Measurements from ENCODE around the gene COLEC12. TPM values are rescaled to one million over a fixed set of nuclear protein-coding genes. Genes with fewer than 3 reads are reported as not detected.

COLEC12 gene
- total and polyA plus RNA-seq, 2 donors (not counting 3 experiments of a cell fraction or from before 2014, with no cell fraction given) = 8.0 to 17.1 TPM

DNA sequence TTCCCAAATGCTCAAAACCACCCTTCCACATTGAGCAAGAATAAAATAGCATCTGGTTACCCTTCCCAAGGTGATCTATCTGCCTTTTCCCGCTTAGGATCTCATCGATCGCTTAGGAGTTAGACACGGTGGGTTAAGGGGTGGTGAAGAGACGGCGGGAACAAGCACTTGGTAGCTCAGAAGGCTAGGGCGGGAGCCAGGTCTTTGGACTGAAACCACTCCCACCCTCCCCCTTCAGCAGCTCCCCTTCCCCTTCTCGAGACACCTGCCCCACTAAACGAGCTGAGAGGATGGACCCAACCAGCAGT lies 233.2 kb downstream of the COLEC12 start:
- CTCF ChIA-PET = interaction anchor here (0.9 to 1.9 kb wide), 6 partner anchors 49 to 565 kb away, joined by 3 to 8 read pairs (median 4); partner anchors contain the start of genes ENOSF1 and TYMS
- H3K9ac ChIP-seq (replicated peaks; ENCODE audit: extremely low read depth, insufficient read depth, low read length) = peak overlapping the region; percentile 99
- no peak for FAIRE-seq
- H2AFZ ChIP-seq (ENCODE audit: low read depth, low read length) = peak overlapping the region; percentile 97
- peaks cover 4 to 5% of the 10 kb centered on the region in 2 experiments for H3K36me3 ChIP-seq (ENCODE audit: control insufficient read depth in 2 of 2, extremely low read depth in 1 of 2, insufficient read depth in 2 of 2, low read length in 2 of 2)
- no peak for DNase-seq (ENCODE audit: low read depth, low spot score)
- peak overlapping the region; percentile 97 for H3K27ac ChIP-seq (ENCODE audit: insufficient read depth, low read depth, low read length)
- POLR2A ChIA-PET = interaction anchor here (1.0 to 1.5 kb wide), 3 partner anchors 15 to 349 kb away, joined by 3 to 4 read pairs (median 3); no protein-coding TSS in a partner anchor
- intact Hi-C loops (cut with micrococcal nuclease) (loop anchor here (5.0 kb wide), 1 partner anchor 250 kb away; no protein-coding TSS in a partner anchor), dilution Hi-C loops (cut with MboI; ENCODE audit: extremely low pct_ligation_motif_present, low sequenced_read_pairs) (no loop called here)
- peak overlapping the region; percentile 95 for H3K4me2 ChIP-seq (ENCODE audit: insufficient read depth, low read length)
- H3K4me3 ChIP-seq (replicated peaks in 1 of 3; ENCODE audit: insufficient read depth in 1 of 3, low read depth in 1 of 3, low read length in 3 of 3) = peak overlapping the region; percentile 71 to 92 (median 83)
- no peaks in the 10 kb centered on the region for H3K27me3 ChIP-seq (ENCODE audit: control insufficient read depth in 2 of 2, insufficient read depth in 2 of 2, low read length in 2 of 2)
- BruUV-seq (replicated peaks) = no TSS peak
- H3K9me3 ChIP-seq (replicated peaks; ENCODE audit: control insufficient read depth, insufficient read depth, low read length) = no peaks in the 10 kb centered on the region
- H4K20me1 ChIP-seq (replicated peaks; ENCODE audit: control insufficient read depth, extremely low read depth, insufficient read depth, low read length) = no peaks in the 10 kb centered on the region
- H3K9me1 ChIP-seq (replicated peaks; ENCODE audit: control insufficient read depth, extremely low read depth, insufficient read depth, low read length) = no peaks in the 10 kb centered on the region
- H3K79me2 ChIP-seq (ENCODE audit: control insufficient read depth, insufficient read depth, low read length) = peaks cover 21% of the 10 kb centered on the region
- TF ChIP-seq POLR2AphosphoS5 (IDR thresholded peaks at IDR 0.05; ENCODE audit: insufficient read depth, low read depth, low read length) (no peak), EZH2 (IDR thresholded peaks at IDR 0.05; ENCODE audit: borderline replicate concordance, low read depth, low read length, severe bottlenecking) (no peak), MAX (IDR thresholded peaks at IDR 0.05; ENCODE audit: insufficient read depth, insufficient read length) (no peak), CTCF (IDR thresholded peaks at IDR 0.05; ENCODE audit: extremely low read depth in 1 of 2, insufficient read depth in 1 of 2, low read depth in 1 of 2, low read length in 2 of 2) (no peak), GATA2 (IDR thresholded peaks at IDR 0.05; ENCODE audit: insufficient read depth, insufficient read length, low read depth, low read length) (no peak), JUN (IDR thresholded peaks at IDR 0.05; ENCODE audit: borderline replicate concordance, insufficient read depth, insufficient read length, low read depth) (no peak), FOS (IDR thresholded peaks at IDR 0.05; ENCODE audit: borderline replicate concordance, insufficient read depth, low read length) (no peak), MYC (IDR thresholded peaks at IDR 0.05; ENCODE audit: low read depth, low read length) (no peak), POLR2A (IDR thresholded peaks at IDR 0.05; ENCODE audit: low read depth, low read length) (no peak)
- peaks cover 11% of the 10 kb centered on the region for H3K4me1 ChIP-seq (ENCODE audit: control insufficient read depth, extremely low read depth, insufficient read depth, low read length)

Other genes with a start within 250 kb of the COLEC12 start
- gene THOC1, start 232.7 kb downstream of the COLEC12 start, total RNA-seq = 43.5 and 50.5 TPM in 2 replicates
- 8.8 and 12.0 TPM in 2 replicates for gene THOC1, start 232.7 kb downstream of the COLEC12 start, polyA plus RNA-seq
- gene CETN1, start 79.7 kb upstream of the COLEC12 start, total RNA-seq = not detected in 2 replicates
- gene CETN1, start 79.7 kb upstream of the COLEC12 start, polyA plus RNA-seq = not detected in 2 replicates
- gene CLUL1, start 96.3 kb upstream of the COLEC12 start, total RNA-seq = not detected in 2 replicates
- gene CLUL1, start 96.3 kb upstream of the COLEC12 start, polyA plus RNA-seq = not detected in 2 replicates
- gene TYMS, start 157.0 kb upstream of the COLEC12 start, total RNA-seq = 189 and 200 TPM in 2 replicates
- 136 TPM in 2 replicates for gene TYMS, start 157.0 kb upstream of the COLEC12 start, polyA plus RNA-seq
- 50.5 and 52.5 TPM in 2 replicates for gene ENOSF1, start 211.9 kb upstream of the COLEC12 start, total RNA-seq
- gene ENOSF1, start 211.9 kb upstream of the COLEC12 start, polyA plus RNA-seq = 15.3 and 19.5 TPM in 2 replicates